ENCODE measurements around the gene LIFR.
"Not testable (repeated sequence)": the region's sequence is repeated elsewhere in the genome, so short reads cannot be mapped to it uniquely, and the experiment has no call there.

LIFR gene

GRCh38 chr5:38556599-38557307, at the start of gene LIFR:
TSS of gene LIFR (minus strand) at chr5:38556646. CDS start at chr5:38530647, 25,999 bp downstream.
- peak; percentile 21 to 30 for DNase-seq (ENCODE audit: low read depth in 2 of 2)

- DNase-seq (ENCODE audit: low read depth in 2 of 2): no peak
These were observed 49.2 kb upstream of the LIFR start for GRCh38 chr5:38605610-38606009.

- no peak for DNase-seq (ENCODE audit: low read depth in 2 of 2)
These were observed 47.2 kb upstream of the LIFR start for GRCh38 chr5:38603691-38604090.

GRCh38 chr5:38602641-38603040, 46.2 kb upstream of the LIFR start:
- no peak for DNase-seq (ENCODE audit: low read depth in 2 of 2)

GRCh38 chr5:38601863-38602298, 45.4 kb upstream of the LIFR start:
- DNase-seq (ENCODE audit: low read depth in 2 of 2): no peak

GRCh38 chr5:38601133-38601862, 44.9 kb upstream of the LIFR start:
- no peak for DNase-seq (ENCODE audit: low read depth in 2 of 2)

GRCh38 chr5:38600329-38601045, 44.0 kb upstream of the LIFR start:
- no peak for DNase-seq (ENCODE audit: low read depth in 2 of 2)

GRCh38 chr5:38599751-38600150, 43.3 kb upstream of the LIFR start:
- DNase-seq (ENCODE audit: low read depth in 2 of 2): not testable (repeated sequence)

- no peak for DNase-seq (ENCODE audit: low read depth in 2 of 2)
These were observed 42.7 kb upstream of the LIFR start for GRCh38 chr5:38598994-38599617.

- DNase-seq (ENCODE audit: low read depth in 2 of 2): no peak
These were observed 42.0 kb upstream of the LIFR start for GRCh38 chr5:38598296-38598993.

GRCh38 chr5:38596981-38597380, 40.5 kb upstream of the LIFR start:
- no peak for DNase-seq (ENCODE audit: low read depth in 2 of 2)

- no peak for DNase-seq (ENCODE audit: low read depth in 2 of 2)
These were observed 38.8 kb upstream of the LIFR start for GRCh38 chr5:38595132-38595745.

- no peak for DNase-seq (ENCODE audit: low read depth in 2 of 2)
These were observed 37.5 kb upstream of the LIFR start for GRCh38 chr5:38593959-38594358.

GRCh38 chr5:38591523-38591849, 35.0 kb upstream of the LIFR start:
- DNase-seq (ENCODE audit: low read depth in 2 of 2): no peak

GRCh38 chr5:38590838-38591522, 34.5 kb upstream of the LIFR start:
- DNase-seq (ENCODE audit: low read depth in 2 of 2): no peak

GRCh38 chr5:38589629-38590028, 33.2 kb upstream of the LIFR start:
- no peak for DNase-seq (ENCODE audit: low read depth in 2 of 2)

- no peak for DNase-seq (ENCODE audit: low read depth in 2 of 2)
These were observed 29.4 kb upstream of the LIFR start for GRCh38 chr5:38585816-38586215.

- no peak for DNase-seq (ENCODE audit: low read depth in 2 of 2)
These were observed 27.1 kb upstream of the LIFR start for GRCh38 chr5:38583500-38583899.

- no peak for DNase-seq (ENCODE audit: low read depth in 2 of 2)
These were observed 26.5 kb upstream of the LIFR start for GRCh38 chr5:38582975-38583319.

- DNase-seq (ENCODE audit: low read depth in 2 of 2): no peak
These were observed 26.0 kb upstream of the LIFR start for GRCh38 chr5:38582293-38582974.

All from stimulated activated CD4-positive, alpha-beta T cell treated with anti-CD3 and anti-CD28 coated beads, Interleukin-4, amount 100 ng/mL, for 48 hours (primary cell).